Measurements from ENCODE around the gene GPR108. TPM values are rescaled to one million over a fixed set of nuclear protein-coding genes. Genes with fewer than 3 reads are reported as not detected.

The GPR108 gene
- total RNA-seq, 1 experiment from 2014 or later: 43.0 TPM

GRCh38 chr19:6760606-6761005 lies 23.2 kb upstream of the GPR108 start:
- DNase-seq (ENCODE audit: low read depth, low spot score) (no peak), ATAC-seq (no peak)
- Histone ChIP-seq H3K27me3 (ENCODE audit: control insufficient read depth, insufficient read depth, low read length) (no peaks in the 10 kb centered on the region), H3K4me1 (ENCODE audit: control insufficient read depth, insufficient read depth, low read length) (no peaks in the 10 kb centered on the region), H3K4me3 (ENCODE audit: low read depth in 2 of 2, low read length in 2 of 2) (no peak overlapping the region), H3K27ac (ENCODE audit: low read length) (no peak overlapping the region), H3K9me3 (ENCODE audit: control insufficient read depth, insufficient read depth, low read depth, low read length) (no peaks in the 10 kb centered on the region), H3K36me3 (ENCODE audit: control insufficient read depth, insufficient read depth, low read length) (no peaks in the 10 kb centered on the region)
- in situ Hi-C loops (cut with HindIII; ENCODE audit: low pct_unique_long_range_greater_than_20kb, low sequenced_read_pairs): no loop called here
- TF ChIP-seq POLR2AphosphoS5 (IDR thresholded peaks at IDR 0.05; ENCODE audit: low read depth, low read length) (no peak), CTCF (IDR thresholded peaks at IDR 0.05) (no peak), REST (IDR thresholded peaks at IDR 0.05; ENCODE audit: insufficient read depth in 1 of 2, low read depth in 2 of 2, low read length in 1 of 2) (no peak), SIN3A (IDR thresholded peaks at IDR 0.05; ENCODE audit: borderline replicate concordance, insufficient read depth, low read depth, low read length) (no peak)
- CTCF ChIA-PET: no interaction called here
- POLR2A ChIA-PET: interaction anchor here (0.7 kb wide), 1 partner anchor 52 kb away, joined by 3 read pairs; no protein-coding TSS in a partner anchor
- BruUV-seq (replicated peaks): no TSS peak
- intact Hi-C loops (cut with micrococcal nuclease; ENCODE audit: unreplicated experiment): no loop called here

- in situ Hi-C loops (cut with HindIII; ENCODE audit: low pct_unique_long_range_greater_than_20kb, low sequenced_read_pairs) (no loop called here), intact Hi-C loops (cut with micrococcal nuclease; ENCODE audit: unreplicated experiment) (loop anchor here (5.0 kb wide), 1 partner anchor 107 kb away; no protein-coding TSS in a partner anchor)
- no TSS peak for BruUV-seq (replicated peaks)
- POLR2A ChIA-PET: no interaction called here
- no peak for TF ChIP-seq POLR2AphosphoS5 (IDR thresholded peaks at IDR 0.05; ENCODE audit: low read depth, low read length)
- no peak for TF ChIP-seq SIN3A (IDR thresholded peaks at IDR 0.05; ENCODE audit: borderline replicate concordance, insufficient read depth, low read depth, low read length)
- TF ChIP-seq REST (IDR thresholded peaks at IDR 0.05; ENCODE audit: insufficient read depth in 1 of 2, low read depth in 2 of 2, low read length in 1 of 2): no peak
- no peak for TF ChIP-seq TCF7L2 (IDR thresholded peaks at IDR 0.05; ENCODE audit: low read depth, low read length)
- TF ChIP-seq CTCF (IDR thresholded peaks at IDR 0.05): no peak
- H3K4me3 ChIP-seq (ENCODE audit: low read depth in 2 of 2, low read length in 2 of 2): no peak overlapping the region
- CTCF ChIA-PET: no interaction called here
- peaks cover 3% of the 10 kb centered on the region; the same call in 1 of the 2 replicates for H3K36me3 ChIP-seq (ENCODE audit: control insufficient read depth, insufficient read depth, low read length)
- H3K9me3 ChIP-seq (ENCODE audit: control insufficient read depth, insufficient read depth, low read depth, low read length): no peaks in the 10 kb centered on the region
- no peaks in the 10 kb centered on the region for H3K27me3 ChIP-seq (ENCODE audit: control insufficient read depth, insufficient read depth, low read length)
- DNase-seq (ENCODE audit: low read depth, low spot score) (no peak), ATAC-seq (no peak)
- no peak overlapping the region for H3K27ac ChIP-seq (ENCODE audit: low read length)
- peaks cover 2% of the 10 kb centered on the region; the same call in 1 of the 2 replicates for H3K4me1 ChIP-seq (ENCODE audit: control insufficient read depth, insufficient read depth, low read length)
These were observed 17.5 kb upstream of the GPR108 start for GRCh38 chr19:6754653-6755463.
